ENCODE data around the gene ATP13A4. TPM values are rescaled to one million over a fixed set of nuclear protein-coding genes. Genes with fewer than 3 reads are reported as not detected.
A peak's percentile ranks its signal among the peaks of the same experiment; 100 is the strongest.

The ATP13A4 gene
- total RNA-seq, 4 donors from 2014 or later: 0.56 TPM; not detected in 3

- no peak overlapping the region for H3K4me3 ChIP-seq
- TF ChIP-seq CTCF (IDR thresholded peaks at IDR 0.05 in 4 of 5, conservative IDR thresholded peaks at IDR 0.05 in 1 of 5): no peak
- no peak for TF ChIP-seq POLR2A (IDR thresholded peaks at IDR 0.05)
- H3K27me3 ChIP-seq: no peaks in the 10 kb centered on the region
- H3K36me3 ChIP-seq: no peaks in the 10 kb centered on the region
- no peaks in the 10 kb centered on the region for H3K4me1 ChIP-seq
- DNase-seq (no peak), ATAC-seq (no peak)
- in situ Hi-C loops (cut with MboI; ENCODE audit: low sequenced_read_pairs in 4 of 4): loop anchor here (5.0 to 25.0 kb wide), 10 partner anchors 110 to 1112 kb away; partner anchors contain the start of gene MB21D2 (in 1 of the 4)
- H3K27ac ChIP-seq: no peak overlapping the region
- H3K9me3 ChIP-seq: no peaks in the 10 kb centered on the region
- intact Hi-C loops (cut with DNase I; ENCODE audit: low total_unique reads): loop anchor here (5.0 to 10.0 kb wide), 2 partner anchors 110 to 757 kb away; no protein-coding TSS in a partner anchor
Measured at GRCh38 chr3:193574488-193575070, 19.9 kb upstream of the ATP13A4 start.

- ATAC-seq (no peak), DNase-seq (no peak)
- Histone ChIP-seq H3K27ac (no peak overlapping the region), H3K4me1 (no peaks in the 10 kb centered on the region), H3K27me3 (no peaks in the 10 kb centered on the region), H3K9me3 (no peaks in the 10 kb centered on the region), H3K4me3 (no peak overlapping the region), H3K36me3 (no peaks in the 10 kb centered on the region)
- in situ Hi-C loops (cut with MboI; ENCODE audit: low sequenced_read_pairs in 4 of 4) (loop anchor here (5.0 to 25.0 kb wide), 9 partner anchors 109 to 1111 kb away; no protein-coding TSS in a partner anchor), intact Hi-C loops (cut with DNase I; ENCODE audit: low total_unique reads) (loop anchor here (2.0 to 10.0 kb wide), 4 partner anchors 109 to 1007 kb away; no protein-coding TSS in a partner anchor)
- no peak for TF ChIP-seq CTCF (IDR thresholded peaks at IDR 0.05 in 4 of 5, conservative IDR thresholded peaks at IDR 0.05 in 1 of 5)
- no peak for TF ChIP-seq POLR2A (IDR thresholded peaks at IDR 0.05)
Measured at GRCh38 chr3:193573403-193574191, 18.9 kb upstream of the ATP13A4 start.

- peak; percentile 31 to 75 (median 51) for TF ChIP-seq CTCF (IDR thresholded peaks at IDR 0.05 in 4 of 5, conservative IDR thresholded peaks at IDR 0.05 in 1 of 5)
- TF ChIP-seq POLR2A (IDR thresholded peaks at IDR 0.05): no peak
- H3K9me3 ChIP-seq: no peaks in the 10 kb centered on the region
- H3K4me1 ChIP-seq: no peaks in the 10 kb centered on the region
- intact Hi-C loops (cut with DNase I; ENCODE audit: low total_unique reads): loop anchor here (2.0 to 10.0 kb wide), 4 partner anchors 108 to 1006 kb away; no protein-coding TSS in a partner anchor
- H3K4me3 ChIP-seq: no peak overlapping the region
- no peaks in the 10 kb centered on the region for H3K27me3 ChIP-seq
- DNase-seq (no peak), ATAC-seq (peak; percentile 66 to 69)
- in situ Hi-C loops (cut with MboI; ENCODE audit: low sequenced_read_pairs in 4 of 4): loop anchor here (5.0 to 25.0 kb wide), 9 partner anchors 108 to 1110 kb away; no protein-coding TSS in a partner anchor
- no peaks in the 10 kb centered on the region for H3K36me3 ChIP-seq
- H3K27ac ChIP-seq: no peak overlapping the region
Measured at GRCh38 chr3:193572426-193572908, 17.8 kb upstream of the ATP13A4 start.

GRCh38 chr3:193569119-193569518 lies 14.4 kb upstream of the ATP13A4 start:
- intact Hi-C loops (cut with DNase I; ENCODE audit: low total_unique reads) (no loop called here), in situ Hi-C loops (cut with MboI; ENCODE audit: low sequenced_read_pairs in 4 of 4) (loop anchor here (10.0 to 25.0 kb wide), 8 partner anchors 357 to 1107 kb away; no protein-coding TSS in a partner anchor)
- Histone ChIP-seq H3K4me3 (no peak overlapping the region), H3K36me3 (no peaks in the 10 kb centered on the region), H3K9me3 (no peaks in the 10 kb centered on the region), H3K27me3 (no peaks in the 10 kb centered on the region), H3K4me1 (no peaks in the 10 kb centered on the region), H3K27ac (no peak overlapping the region)
- no peak for DNase-seq
- TF ChIP-seq CTCF (IDR thresholded peaks at IDR 0.05 in 4 of 5, conservative IDR thresholded peaks at IDR 0.05 in 1 of 5) (no peak), POLR2A (IDR thresholded peaks at IDR 0.05) (no peak)
- ATAC-seq: no peak

Measured in gastrocnemius medialis (tissue), 4 donors.